ENCODE data around the gene U2SURP. TPM values are rescaled to one million over a fixed set of nuclear protein-coding genes. Genes with fewer than 3 reads are reported as not detected.
A peak's percentile ranks its signal among the peaks of the same experiment; 100 is the strongest.

The U2SURP gene
- total RNA-seq, 1 donor from 2014 or later = 106 TPM

DNA sequence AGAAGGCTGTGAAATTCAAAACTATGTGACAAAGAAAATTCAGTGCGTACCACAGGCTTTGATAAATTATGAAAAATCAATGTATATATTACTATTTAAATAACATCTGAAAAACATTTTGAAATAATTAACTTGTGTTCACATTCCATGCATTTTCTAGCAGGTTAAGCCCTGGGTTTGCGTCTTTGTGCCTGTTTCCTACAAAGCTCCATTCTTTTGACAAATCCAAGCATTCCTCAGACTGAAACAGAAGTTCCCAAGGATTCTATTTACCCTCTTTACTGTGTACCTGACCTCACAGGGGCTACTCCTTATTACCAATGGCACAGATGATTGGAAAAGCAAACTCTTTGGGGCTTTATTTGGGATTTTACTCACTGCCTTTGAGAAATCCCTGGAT, 39.8 kb upstream of the U2SURP start:
- H3K4me3 Mint-ChIP-seq (ENCODE audit: unreplicated experiment) = peak overlapping the region; percentile 85
- no peaks in the 10 kb centered on the region for H3K36me3 ChIP-seq (ENCODE audit: insufficient read depth, low read length)
- peaks cover 7% of the 10 kb centered on the region for H3K9me3 ChIP-seq (ENCODE audit: insufficient read depth, low read depth, low read length)
- H3K9ac ChIP-seq (ENCODE audit: low read length) = no peak overlapping the region
- peaks cover 2% of the 10 kb centered on the region for H3K36me3 Mint-ChIP-seq (ENCODE audit: low read depth, unreplicated experiment)
- H3K27ac Mint-ChIP-seq (ENCODE audit: unreplicated experiment) = no peak overlapping the region
- FAIRE-seq = no peak
- DNase-seq (ENCODE audit: low read depth) = no peak
- peaks cover 10% of the 10 kb centered on the region for H3K4me1 ChIP-seq (ENCODE audit: insufficient read depth, low read length)
- no peaks in the 10 kb centered on the region for H4K20me1 ChIP-seq (ENCODE audit: insufficient read depth, low read length)
- H3K27me3 Mint-ChIP-seq (ENCODE audit: low read depth, unreplicated experiment) = peaks cover 27% of the 10 kb centered on the region
- no peaks in the 10 kb centered on the region for H3K79me2 ChIP-seq (ENCODE audit: insufficient read depth, low read length)
- no peak overlapping the region for H3K4me2 ChIP-seq (ENCODE audit: low read length)
- H3K9me3 Mint-ChIP-seq (ENCODE audit: unreplicated experiment) = peaks cover 3% of the 10 kb centered on the region
- H3K4me1 Mint-ChIP-seq (ENCODE audit: low read depth, unreplicated experiment) = peaks cover 10% of the 10 kb centered on the region
- no peak for TF ChIP-seq CTCF (IDR thresholded peaks at IDR 0.05; ENCODE audit: insufficient read depth, low read depth, low read length)
- peaks cover 10% of the 10 kb centered on the region for H3K27me3 ChIP-seq (ENCODE audit: insufficient read depth, low read length)
- H3K4me3 ChIP-seq (ENCODE audit: insufficient read depth, low read depth, low read length) = no peak overlapping the region
- no peak overlapping the region for H2AFZ ChIP-seq (ENCODE audit: low read depth, low read length)
- H3K27ac ChIP-seq (ENCODE audit: low read depth, low read length) = no peak overlapping the region

- peak overlapping the region; percentile 69 for H3K27ac Mint-ChIP-seq (ENCODE audit: unreplicated experiment)
- no peak overlapping the region for H3K4me2 ChIP-seq (ENCODE audit: low read length)
Observed at GRCh38 chr3:142962175-142962519, 39.2 kb upstream of the U2SURP start.

More at GRCh38 chr3:142962175-142962519, 39.2 kb upstream of the U2SURP start:
- peaks cover 10% of the 10 kb centered on the region for H3K4me1 ChIP-seq (ENCODE audit: insufficient read depth, low read length)
- no peaks in the 10 kb centered on the region for H4K20me1 ChIP-seq (ENCODE audit: insufficient read depth, low read length)
- Mint-ChIP-seq H3K27me3 (ENCODE audit: low read depth, unreplicated experiment) (peaks cover 25% of the 10 kb centered on the region), H3K4me1 (ENCODE audit: low read depth, unreplicated experiment) (peaks cover 10% of the 10 kb centered on the region), H3K9me3 (ENCODE audit: unreplicated experiment) (peaks cover 3% of the 10 kb centered on the region), H3K36me3 (ENCODE audit: low read depth, unreplicated experiment) (peaks cover 2% of the 10 kb centered on the region), H3K4me3 (ENCODE audit: unreplicated experiment) (peak overlapping the region; percentile 85)
- peaks cover 7% of the 10 kb centered on the region for H3K9me3 ChIP-seq (ENCODE audit: insufficient read depth, low read depth, low read length)
- TF ChIP-seq EZH2 (IDR thresholded peaks at IDR 0.05; ENCODE audit: insufficient read depth, low read length) (no peak), CTCF (IDR thresholded peaks at IDR 0.05; ENCODE audit: insufficient read depth, low read depth, low read length) (no peak)
- H3K9ac ChIP-seq (ENCODE audit: low read length) = no peak overlapping the region
- H3K27me3 ChIP-seq (ENCODE audit: insufficient read depth, low read length) = peaks cover 10% of the 10 kb centered on the region
- H3K27ac ChIP-seq (ENCODE audit: low read depth, low read length) = no peak overlapping the region
- no peak overlapping the region for H2AFZ ChIP-seq (ENCODE audit: low read depth, low read length)
- H3K79me2 ChIP-seq (ENCODE audit: insufficient read depth, low read length) = no peaks in the 10 kb centered on the region
- no peak overlapping the region for H3K4me3 ChIP-seq (ENCODE audit: insufficient read depth, low read depth, low read length)
- DNase-seq (ENCODE audit: low read depth) = no peak
- H3K36me3 ChIP-seq (ENCODE audit: insufficient read depth, low read length) = no peaks in the 10 kb centered on the region
- no peak for FAIRE-seq

Data from astrocyte (in vitro differentiated cells and primary cell).